GM19467 (cell line): ENCODE measurements around the gene GNPTAB.
"Not testable (repeated sequence)": the region's sequence is repeated elsewhere in the genome, so short reads cannot be mapped to it uniquely, and the experiment has no call there.

Experiments
- ATAC-seq: cut with Tn5 transposase; IDR thresholded peaks from one replicate; pipeline ENCODE4 v1.9.1; 2021; ENCODE audit warnings: mild to moderate bottlenecking, moderate library complexity; ENCODE audit not compliant: unreplicated experiment

Gene GNPTAB

DNA sequence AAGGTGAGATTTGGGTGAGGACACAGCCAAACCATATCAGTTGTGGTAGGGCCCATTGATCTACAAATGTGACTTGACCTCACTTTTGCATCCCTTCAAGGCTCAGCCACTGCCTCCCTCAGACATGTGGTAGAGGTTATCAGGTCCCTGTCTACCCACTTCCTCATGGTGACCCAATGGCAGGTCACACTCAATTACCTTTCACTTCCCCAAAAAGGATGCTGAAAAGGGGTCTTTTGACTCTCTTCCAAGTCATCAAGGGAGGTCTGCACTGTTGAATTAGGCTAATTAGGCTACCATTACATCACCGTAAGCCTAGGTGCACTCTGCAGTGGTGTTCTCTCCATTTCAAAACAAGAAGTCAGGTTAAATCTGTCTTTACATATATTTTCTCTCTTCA lies 24.0 kb upstream of the GNPTAB start:
- peak; percentile 58 for ATAC-seq

- no peak for ATAC-seq
Observed at GRCh38 chr12:101852998-101853397, 22.2 kb upstream of the GNPTAB start.

- ATAC-seq: no peak
Observed at GRCh38 chr12:101850199-101850598, 19.4 kb upstream of the GNPTAB start.

- no peak for ATAC-seq
Observed at GRCh38 chr12:101847325-101847724, 16.6 kb upstream of the GNPTAB start.

- ATAC-seq: no peak
Observed at GRCh38 chr12:101845137-101845711, 14.5 kb upstream of the GNPTAB start.

GRCh38 chr12:101841069-101841468 lies 10.3 kb upstream of the GNPTAB start:
- no peak for ATAC-seq

DNA sequence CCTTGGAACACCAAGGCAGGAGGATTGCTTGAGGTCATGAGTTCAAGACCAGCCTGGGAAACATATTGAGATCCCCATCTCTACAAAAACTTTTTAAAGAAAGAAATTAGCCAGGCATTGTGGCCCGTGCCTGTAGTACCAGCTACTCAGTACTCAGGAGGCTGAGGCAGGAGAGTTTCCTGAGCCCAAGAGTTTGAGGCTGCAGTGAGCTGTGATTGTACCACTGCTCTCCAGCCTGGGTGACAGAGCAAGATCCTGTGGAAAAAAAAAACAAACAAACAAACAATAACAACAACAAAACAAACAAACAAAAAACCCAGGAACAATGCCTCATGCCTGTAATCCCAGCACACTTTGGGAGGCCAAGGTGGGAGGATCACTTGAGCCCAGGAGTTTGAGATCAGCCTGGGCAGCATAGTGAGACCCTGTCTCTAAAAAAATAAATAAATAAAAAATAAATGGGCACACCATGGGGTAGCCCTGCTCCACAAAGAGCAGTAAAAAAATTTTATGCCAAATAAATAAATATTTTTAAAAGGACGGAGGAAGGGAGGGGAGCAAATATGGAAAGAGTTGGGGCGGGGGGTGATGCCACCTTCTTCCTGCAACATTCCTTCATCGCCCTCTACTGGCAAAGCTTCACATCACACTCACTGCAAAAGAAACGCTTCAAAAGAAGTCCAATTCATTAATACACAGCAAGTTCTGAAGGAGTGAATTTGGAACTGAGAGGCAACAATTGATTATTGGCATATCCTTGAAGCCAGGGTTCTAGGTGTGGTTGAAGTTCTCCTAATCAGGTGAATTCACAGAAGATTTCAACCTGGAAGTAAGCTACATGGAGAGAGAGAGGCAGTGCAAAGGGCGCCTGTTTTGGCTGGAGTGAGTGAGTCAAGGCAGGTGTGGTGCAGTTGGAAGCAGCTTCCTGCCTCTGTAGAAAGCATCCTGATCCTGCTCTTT lies 8.8 kb upstream of the GNPTAB start:
- ATAC-seq: no peak

- ATAC-seq: no peak
Observed at GRCh38 chr12:101838628-101839323, 8.0 kb upstream of the GNPTAB start.

GRCh38 chr12:101832030-101832429 lies 1.3 kb upstream of the GNPTAB start:
- no peak for ATAC-seq

GRCh38 chr12:101829639-101830366 lies 956 bp downstream of the GNPTAB start:
- no peak for ATAC-seq

GRCh38 chr12:101828463-101829196 lies 2.1 kb downstream of the GNPTAB start:
- ATAC-seq: no peak

DNA sequence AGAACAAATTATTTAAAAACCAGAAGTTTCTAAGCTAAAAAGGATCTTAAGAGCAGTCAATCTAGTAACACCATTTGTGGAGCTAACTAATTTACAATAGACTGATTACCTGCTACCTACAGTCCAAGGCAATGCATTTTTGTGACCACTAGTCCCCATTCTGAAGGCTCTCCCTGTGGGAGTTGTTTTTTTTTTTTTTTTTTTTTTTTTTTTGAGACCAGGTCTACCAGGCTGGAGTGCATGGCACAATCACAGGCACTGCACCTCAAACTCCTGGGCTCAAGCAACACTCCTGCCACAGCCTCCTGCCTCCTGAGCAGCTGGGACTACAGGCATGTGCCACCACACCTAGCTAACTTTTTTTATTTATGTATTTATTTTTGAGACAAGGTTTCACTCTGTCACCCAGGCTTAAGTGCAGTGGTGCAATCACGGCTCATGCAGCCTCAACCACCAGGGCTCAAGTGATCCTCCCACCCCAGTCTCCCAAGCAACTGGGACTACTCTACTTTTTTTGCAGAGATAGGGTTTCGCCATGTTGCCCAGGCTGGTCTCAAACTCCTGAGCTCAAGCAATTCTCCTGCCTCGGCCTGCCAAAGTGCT lies 3.9 kb downstream of the GNPTAB start:
- no peak for ATAC-seq

DNA sequence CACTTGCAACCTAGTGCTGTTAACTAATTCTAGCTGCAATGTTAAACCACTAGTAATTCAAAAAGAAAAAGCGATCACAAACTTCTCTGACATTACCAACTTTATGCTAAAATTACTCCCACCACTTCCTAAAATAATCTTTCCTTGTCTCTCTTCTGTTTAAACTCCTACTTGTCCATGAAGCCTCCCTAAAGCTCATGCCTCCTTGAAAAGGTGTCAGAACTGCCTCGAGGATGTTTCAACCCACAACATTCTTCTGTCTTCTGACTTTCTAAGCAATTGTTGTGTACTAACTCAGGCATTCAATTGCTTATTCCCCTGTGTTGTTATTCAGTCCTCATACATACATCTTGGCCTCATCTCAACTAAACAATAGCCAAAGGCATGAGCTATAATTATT lies 5.9 kb downstream of the GNPTAB start:
- no peak for ATAC-seq

- ATAC-seq: peak; percentile 79
Observed at GRCh38 chr12:101823891-101824290, 6.9 kb downstream of the GNPTAB start.

GRCh38 chr12:101823039-101823438 lies 7.7 kb downstream of the GNPTAB start:
- no peak for ATAC-seq

- ATAC-seq: no peak
Observed at GRCh38 chr12:101819467-101819866, 11.3 kb downstream of the GNPTAB start.

DNA sequence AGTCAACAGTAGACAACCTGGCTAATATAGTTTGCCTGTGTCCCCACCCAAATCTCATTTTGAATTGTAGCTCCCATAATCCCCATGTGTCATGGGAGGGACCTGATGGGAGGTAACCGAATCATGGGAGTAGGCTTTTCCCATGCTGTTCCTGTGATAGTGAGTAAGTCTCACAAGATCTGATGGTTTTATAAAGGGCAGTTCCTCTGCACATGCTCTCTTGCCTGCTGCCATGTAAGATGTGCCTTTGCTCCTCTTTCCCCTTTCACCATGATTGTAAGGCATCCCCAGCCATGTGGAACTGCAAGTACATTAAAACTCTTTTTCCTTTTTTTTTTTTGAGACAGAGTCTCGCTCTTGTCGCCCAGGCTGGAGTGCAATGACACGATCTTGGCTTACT lies 12.1 kb downstream of the GNPTAB start:
- ATAC-seq: not testable (repeated sequence)

DNA sequence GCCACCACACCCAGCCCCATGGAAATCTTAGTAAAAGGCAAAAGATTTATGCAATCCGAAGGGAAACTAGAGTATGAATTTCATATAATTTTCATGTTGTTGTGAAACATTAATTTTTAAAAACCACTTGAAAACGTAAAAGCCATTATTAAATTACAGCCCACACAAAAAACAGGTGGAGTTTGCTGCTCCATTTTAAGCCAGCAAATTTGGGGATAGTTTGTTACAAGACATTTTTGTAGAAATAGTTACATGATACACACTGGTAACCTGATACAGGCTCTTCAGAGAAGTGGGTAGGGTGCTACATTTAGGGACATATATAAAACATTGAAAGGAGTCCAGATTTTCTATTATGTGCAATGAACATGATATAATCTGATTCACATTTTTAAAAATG lies 17.6 kb downstream of the GNPTAB start:
- ATAC-seq: no peak

GRCh38 chr12:101812716-101813115 lies 18.0 kb downstream of the GNPTAB start:
- ATAC-seq: not testable (repeated sequence)

DNA sequence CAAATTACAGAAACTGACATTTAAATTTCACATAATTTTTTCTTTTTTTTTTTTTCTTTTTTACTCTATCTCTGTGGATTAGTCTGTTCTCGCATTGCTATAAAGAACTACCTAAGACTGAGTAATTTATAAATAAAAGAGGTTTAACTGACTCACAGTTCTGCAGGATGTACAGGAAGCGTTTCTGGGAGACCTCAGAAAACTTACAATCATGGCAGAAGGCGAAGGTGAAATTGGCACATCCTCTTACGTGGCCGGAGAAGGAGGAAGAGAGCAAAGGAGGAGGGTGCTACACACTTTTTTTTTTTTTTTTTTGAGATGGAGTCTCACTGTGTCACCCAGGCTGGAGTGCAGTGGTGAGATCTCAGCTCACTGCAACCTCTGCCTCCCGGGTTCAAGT lies 19.4 kb downstream of the GNPTAB start:
- ATAC-seq: not testable (repeated sequence)
